NCI-H2107 treated with DMSO at 0.1 percent for 48 hours (cell line): ENCODE measurements around the gene ZNF445.
"Not testable (repeated sequence)": the region's sequence is repeated elsewhere in the genome, so short reads cannot be mapped to it uniquely, and the experiment has no call there.

Source experiments
- DNase-seq: peaks from one replicate; lab custom pipeline; 2025; ENCODE audit not compliant: unreplicated experiment; lab: John Stamatoyannopoulos, UW

The ZNF445 gene

DNA sequence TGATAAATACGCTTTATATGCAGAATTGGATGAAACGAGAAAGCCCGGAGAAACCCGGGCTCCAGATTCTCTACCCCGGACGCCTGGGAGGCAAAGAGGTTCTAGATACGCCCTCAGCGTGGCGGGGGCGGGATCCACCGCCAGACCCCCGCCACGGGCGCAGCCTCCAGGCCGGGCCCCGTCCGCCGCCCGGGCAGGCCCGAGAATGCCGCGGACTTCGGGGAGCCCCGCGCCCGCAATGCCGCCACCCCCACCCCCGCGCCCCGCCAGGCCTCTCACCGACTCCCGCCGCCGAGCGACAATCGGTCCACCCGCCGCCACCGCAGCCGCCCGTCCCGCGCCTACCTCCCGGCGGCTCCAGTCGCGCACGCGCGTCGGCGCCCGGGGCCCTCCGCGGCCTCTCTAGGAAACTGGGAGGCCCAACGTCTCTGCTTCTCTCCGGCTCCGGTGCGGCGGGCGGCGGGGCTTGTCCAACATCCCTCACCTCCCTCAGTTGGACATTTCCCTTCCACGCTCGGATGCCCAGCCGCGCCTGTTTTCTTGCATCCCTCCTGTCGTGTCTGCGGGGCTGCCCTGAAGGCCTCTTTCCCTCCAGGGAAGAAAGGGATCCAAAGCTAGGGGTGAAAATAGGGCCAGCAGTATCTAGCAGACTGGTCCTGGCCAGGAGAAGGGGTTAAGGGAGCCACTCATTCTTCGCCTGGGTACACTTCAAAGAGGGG lies at the start of gene ZNF445:
Gene ZNF445, minus strand, starts transcription at position 359 of the 719 bp plus-strand sequence. CDS start 22,121 bp downstream, outside the sequence.
- DNase-seq = peak; percentile 19

DNA sequence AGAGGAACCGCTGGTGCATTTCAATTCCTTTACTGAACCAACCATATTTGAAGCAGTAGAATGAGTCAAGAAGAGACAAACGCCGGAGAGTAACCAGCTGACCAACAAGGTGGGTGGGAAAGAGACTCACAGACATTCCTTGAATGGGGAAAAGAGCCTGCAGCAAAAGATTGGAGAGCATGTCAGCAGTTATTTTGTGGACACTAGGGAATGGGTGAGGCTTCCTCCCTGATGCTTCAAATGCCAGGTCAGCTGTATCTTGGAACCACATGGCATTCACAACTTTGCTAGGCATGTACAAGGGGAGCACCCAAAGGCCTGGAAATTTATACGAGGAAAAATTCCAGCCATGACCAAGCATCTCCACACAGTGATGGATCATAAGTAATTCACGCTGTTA lies 47.6 kb upstream of the ZNF445 start:
- DNase-seq = no peak

DNA sequence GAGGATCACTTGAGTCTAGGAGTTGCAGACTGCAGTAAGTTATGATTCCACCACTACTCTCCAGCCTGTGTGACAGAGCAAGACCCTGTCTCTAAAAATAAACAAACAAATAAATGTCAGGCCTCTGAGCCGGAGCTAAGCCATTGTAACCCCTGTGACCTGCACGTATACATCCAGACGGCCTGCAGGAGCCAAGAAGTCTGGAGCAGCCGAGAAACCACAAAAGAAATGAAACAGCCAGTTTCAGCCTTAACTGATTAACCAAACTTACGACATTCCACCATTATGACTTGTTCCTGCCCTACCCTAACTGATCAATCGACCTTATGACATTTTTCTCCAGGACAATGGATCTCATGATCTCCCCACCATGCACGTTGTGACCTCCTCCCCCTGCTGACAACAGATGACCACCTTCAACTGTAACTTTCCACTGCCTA lies 45.0 kb upstream of the ZNF445 start:
- DNase-seq = no peak

DNA sequence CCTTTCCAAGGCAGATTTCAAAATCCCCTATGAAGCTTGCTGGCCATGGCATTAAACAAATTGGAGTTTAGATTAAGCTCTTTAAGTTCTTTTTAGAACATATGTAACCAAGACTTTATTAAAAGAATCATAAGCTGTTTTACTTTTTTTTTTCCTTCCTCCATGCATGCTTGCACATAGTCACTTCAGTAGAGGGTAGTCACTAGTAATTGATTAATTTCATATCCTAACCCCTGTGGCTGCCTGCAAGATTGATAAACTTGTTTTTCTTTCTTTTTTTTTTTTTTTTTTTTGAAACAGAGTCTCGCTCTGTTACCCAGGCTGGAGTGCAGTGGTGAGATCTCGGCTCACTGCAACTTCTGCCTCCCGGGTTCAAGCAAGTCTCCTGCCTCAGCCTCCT lies 44.3 kb upstream of the ZNF445 start:
- DNase-seq = no peak

DNA sequence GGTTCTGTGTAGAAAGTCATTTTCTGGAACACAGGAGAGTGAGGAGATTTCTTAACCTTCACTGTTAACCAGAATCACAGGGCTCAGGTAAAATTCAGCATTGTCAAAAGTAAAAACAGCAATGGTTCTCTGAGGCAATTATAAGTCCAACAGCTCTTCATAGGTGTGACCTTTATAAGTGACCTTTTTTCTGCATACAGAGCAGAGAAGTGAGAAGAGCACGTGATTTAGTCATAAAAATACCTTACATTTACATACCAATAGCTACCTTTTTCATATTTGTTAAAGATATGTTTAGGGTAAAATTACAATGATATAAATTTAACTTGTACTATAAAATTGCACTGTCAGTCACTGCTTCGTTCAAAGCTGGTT lies 41.3 kb upstream of the ZNF445 start:
- DNase-seq = no peak

DNA sequence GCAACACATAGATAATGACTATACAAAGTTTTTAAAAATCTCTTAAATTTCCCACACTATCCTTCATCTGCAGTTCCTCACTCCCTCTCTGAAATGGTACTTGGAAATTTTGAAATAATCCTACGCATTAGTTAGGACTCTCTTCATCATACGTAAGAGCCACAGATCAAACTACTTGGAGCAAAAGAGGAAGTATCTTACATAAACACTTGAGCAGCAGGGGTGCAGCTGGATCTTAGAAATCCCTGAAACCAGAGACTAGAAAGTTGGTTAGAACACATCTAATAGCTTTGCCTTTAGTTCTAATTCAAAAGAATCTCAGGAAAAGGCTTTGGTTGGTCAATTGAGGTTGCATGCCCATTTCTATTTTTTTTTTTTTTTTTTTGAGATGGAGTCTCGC lies 38.8 kb upstream of the ZNF445 start:
- no peak for DNase-seq

DNA sequence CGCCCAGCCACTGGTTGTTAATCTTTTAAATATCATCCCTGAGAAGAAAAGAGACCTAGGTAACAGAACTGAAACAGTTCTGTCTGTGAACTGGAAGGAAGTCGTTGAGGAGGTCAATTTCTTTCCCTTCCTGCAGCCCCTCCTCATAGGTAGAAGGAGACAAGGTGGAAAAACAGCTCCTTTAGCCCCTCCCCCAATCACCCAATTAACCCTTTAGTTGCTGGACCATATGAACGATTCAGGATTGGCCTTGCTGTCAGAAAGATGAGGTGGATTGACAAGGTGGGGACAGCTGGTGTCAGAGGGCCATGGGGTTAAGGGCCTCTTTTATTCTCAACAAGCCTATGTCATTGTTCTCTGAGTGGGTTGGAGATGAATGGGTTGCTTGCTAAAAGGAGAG lies 36.0 kb upstream of the ZNF445 start:
- DNase-seq = no peak

DNA sequence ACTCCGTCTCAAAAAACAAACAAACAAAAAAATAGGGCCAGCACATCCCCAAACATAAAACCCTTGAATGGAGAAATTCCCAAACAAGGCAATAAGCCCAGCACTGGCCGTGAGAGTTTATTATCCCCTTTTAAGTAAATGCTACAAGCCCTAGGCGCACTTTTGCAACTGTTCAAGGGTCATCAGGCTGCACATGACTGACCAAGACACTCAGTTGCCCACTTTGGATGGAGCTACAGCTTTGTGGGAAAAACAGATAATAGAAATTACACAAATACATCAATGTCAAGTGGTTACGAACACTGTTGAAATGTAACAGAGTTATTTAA lies 33.7 kb upstream of the ZNF445 start:
- DNase-seq = no peak

DNA sequence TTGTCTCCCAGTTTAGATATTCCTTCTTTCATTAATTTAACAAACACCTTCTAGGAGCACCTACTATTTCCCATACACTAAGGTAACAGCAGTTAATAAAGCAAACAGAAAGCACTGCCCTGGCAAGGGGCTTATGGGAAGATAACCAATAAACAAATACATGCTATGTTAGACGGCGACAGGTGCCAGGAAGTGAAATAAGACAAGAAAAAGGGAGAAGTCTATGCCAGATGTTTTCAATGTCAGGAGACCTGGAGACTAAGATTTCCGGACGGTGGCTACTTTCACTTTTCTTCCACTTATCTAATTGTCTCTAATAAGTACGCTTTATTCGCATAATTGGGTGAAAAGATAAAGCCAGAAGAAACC lies 32.5 kb upstream of the ZNF445 start:
- no peak for DNase-seq

DNA sequence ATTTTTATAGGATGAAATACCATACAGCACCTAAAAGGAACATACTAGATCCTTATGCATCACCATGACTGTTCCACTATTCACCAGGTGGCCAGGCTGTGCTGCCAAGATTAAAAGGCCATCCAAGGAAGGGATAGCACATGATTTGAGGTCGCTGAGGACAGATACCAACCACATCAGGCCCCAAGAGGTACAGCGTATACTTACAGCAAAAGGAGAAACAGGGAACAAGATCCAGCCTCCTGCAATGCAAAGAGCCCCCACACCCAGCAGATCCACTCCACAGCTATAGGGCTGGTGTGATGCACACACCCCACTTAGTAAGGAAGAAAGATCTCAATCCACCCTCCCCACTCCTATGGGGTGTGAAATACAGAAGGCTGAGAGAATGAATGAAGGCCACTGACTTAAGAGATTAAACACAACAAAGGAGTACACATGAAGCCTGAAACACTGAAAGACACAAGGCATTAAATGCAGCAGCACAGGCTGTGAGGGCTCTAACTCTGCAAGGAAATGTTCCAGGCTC lies 32.0 kb upstream of the ZNF445 start:
- DNase-seq = no peak

DNA sequence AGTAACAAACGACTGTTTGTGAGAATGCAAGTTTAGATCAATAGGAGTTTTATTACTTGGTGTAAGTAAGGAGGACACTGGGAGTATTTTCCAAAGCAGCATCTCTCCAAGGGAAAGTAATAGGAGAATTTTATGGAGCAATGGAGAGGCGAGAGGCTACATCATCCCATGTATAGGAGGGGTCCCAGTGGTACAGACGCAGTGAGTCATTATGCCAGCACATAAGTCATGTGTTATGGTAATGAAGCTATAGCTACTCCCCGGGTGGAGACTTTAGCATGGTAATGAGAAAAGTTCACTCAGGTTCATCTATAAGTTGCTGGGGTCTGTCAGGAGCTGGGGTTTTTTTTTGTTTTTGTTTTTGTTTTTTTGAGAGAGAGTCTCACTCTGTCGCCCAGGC lies 29.5 kb upstream of the ZNF445 start:
- no peak for DNase-seq

DNA sequence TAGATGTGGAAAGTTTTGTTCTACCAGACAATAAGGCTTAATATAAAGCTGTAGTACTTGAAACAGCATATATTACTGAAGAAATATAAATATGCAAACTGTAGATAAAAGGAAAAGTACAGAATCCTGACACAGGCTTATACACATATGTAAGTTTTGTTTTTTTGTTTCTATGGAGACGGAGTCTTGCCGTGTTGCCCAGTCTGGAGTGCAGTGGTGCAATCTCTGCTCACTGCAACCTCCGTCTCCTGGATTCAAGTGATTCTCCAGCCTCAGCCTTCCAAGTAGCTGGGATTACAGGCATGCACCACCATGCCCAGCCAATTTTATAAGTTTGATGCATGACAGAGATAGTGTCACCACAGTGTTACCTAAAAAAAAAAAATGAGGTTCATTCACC lies 29.1 kb upstream of the ZNF445 start:
- no peak for DNase-seq

DNA sequence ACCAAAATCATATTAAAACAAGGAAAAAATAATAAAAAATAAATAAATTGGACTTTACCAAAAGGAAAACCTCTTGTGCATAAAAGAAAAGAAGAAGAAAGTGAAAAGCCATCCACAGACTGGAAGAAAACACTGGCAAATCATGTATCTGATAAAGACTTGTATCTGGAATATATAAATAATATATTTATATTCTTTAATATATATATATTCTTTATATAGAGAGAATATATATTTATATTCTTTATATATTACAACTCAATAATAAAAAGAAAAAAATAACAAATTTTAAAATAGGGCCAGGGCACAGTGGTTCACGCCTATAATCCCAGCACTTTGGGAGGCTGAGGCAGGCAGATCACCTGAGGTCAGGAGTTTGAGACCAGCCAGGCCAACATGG lies 27.1 kb upstream of the ZNF445 start:
- DNase-seq = no peak

DNA sequence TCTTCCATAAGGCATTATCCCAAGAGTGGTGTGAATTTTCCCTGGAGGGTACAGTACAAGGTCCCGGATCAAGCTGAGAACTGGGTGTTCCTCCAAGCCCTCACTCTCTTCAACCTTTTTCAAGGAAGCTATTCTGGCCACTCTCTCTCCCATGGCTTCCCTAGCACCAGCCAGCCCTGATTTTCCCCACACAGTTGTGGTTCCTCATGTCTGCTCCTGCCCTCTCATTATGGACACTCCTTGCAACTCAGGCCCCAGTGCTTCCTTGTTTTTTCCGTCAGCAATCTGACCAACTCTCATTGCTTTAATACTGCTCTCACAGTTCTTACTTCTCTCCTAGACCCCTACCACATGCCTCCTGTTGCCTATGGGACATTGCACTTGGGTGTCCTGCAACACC lies 25.7 kb upstream of the ZNF445 start:
- not testable (repeated sequence) for DNase-seq

DNA sequence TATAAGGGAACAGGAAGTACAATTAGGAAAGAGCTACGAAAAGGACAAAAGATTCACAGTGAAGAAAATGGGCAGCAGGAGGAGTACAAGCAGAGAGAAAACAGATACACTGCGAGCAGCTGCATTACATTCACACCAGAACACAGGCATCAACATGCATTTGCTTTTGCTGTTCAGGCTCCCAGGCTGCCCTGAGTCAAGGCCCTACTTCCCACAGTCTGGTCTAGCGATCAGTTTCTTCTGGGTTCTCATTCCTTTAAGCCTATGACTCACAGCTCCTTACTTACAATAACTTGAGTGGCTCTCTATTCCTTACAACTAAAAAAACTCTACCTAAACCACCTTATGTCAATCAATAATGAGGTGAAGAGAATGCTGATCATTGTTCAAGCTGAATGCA lies 24.5 kb upstream of the ZNF445 start:
- DNase-seq = no peak

DNA sequence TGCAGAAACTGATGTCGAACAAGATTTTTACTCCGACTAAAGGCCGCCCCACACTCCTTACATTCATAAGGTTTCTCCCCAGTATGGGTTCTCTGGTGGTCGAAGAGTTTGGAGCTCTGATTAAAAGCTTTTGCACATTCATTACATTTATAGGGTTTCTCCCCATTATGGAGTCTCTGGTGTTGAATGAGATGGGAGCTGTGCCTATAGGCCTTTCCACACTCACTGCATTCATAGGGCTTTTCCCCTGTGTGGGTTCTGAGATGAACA lies 22.4 kb upstream of the ZNF445 start:
- DNase-seq = not testable (repeated sequence)

DNA sequence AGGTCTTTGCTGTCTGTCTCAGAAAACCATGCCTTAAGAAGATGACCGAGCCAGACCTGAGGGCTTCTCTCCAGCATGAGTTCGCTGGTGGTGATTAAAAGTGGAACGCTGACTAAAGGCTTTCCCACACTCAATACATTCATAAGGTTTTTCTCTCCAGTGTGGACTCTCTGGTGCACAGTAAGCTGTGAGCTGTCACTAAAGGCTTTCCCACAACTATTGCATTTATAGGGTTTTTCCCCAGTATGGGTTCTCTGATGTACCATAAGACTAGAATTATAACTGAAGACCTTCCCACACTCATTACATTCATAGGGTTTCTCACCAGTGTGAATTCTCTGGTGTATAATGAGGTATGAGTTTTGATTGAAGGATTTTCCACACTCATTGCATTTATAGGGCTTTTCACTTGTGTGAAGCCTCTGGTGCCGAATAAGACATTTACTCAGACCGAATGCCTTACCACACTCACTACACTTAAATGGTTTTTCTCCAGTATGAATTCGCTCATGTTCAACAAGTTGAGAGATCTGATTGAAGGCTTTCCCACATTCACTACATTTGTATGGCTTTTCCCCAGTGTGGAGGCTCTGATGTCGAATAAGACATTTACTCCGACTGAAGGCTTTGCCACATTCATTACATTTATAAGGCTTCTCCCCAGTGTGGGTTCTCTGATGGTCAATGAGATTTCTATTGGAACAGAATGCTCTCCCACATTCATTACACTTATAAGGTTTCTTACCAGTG lies 21.9 kb upstream of the ZNF445 start:
- no peak for DNase-seq

DNA sequence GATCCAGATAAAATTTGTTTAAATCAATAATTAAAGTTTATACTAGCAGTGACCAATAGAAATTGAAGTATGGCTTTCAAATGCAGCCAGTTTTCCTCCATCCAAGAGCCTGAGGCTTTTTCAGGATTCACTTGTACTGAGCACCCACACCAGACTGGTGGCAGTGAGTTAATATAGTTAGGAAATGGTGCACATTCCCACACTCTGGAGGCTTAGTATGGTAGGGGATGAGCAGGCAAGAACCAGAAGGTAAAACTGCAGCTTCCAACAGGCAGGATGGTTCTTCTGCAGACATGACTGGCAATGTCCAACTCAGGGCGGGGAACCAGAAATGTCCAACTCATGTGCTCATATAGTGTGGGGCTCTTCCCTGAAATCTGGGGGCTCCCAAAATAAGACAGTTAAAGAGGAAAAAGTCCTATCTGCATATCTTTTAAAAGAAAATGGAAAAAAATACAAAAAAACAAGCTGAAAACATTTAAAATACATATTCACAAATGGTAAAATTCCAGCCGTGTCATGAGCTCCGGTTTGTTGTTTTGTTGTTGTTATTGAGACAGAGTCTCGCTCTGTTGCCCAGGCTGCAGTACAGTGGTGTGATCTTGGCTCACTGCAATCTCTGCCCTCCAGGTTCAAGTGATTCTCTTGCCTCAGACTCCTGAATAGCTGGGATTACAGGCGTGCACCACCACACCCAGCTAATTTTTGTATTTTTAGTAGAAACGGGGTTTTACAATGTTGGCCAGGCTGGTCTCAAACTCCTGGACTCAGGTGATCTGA lies 18.4 kb upstream of the ZNF445 start:
- no peak for DNase-seq

DNA sequence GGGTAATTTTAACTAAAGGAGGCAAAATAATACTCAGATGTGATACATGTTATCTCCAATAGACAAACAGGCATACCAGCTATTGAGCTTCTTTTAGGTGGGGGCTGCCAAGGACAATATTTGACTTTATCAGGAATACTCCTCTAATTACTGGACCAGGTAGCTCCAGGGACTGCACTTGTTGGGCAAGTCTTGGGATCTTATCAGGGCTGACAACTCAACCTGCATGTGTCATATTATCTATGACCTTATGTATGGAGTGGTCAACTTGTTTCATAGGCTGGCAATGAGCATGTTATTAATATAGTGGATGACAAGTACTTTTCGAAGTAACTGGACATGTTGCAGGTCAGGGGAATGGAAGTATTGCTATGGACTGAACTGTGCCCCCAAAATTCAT lies 15.0 kb upstream of the ZNF445 start:
- DNase-seq = no peak

DNA sequence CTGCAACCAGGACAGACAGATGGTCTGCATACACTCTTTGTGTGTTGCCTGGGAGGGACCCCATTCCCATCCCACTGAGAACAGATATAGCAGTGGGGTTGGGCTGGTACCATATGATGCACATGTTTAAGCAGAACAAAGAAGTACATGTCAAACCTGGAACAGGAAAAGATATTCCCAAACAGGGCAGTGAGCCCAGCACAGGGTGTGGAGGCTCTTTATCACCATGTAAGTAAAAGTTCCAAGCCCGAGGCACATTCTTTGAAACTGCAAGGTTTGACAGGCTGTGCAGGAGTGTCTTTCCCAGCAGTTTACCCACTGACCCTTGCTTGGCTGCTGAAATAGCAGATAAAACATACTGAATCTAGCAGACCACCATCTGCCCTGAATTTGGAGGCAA lies 5.3 kb upstream of the ZNF445 start:
- DNase-seq = no peak

DNA sequence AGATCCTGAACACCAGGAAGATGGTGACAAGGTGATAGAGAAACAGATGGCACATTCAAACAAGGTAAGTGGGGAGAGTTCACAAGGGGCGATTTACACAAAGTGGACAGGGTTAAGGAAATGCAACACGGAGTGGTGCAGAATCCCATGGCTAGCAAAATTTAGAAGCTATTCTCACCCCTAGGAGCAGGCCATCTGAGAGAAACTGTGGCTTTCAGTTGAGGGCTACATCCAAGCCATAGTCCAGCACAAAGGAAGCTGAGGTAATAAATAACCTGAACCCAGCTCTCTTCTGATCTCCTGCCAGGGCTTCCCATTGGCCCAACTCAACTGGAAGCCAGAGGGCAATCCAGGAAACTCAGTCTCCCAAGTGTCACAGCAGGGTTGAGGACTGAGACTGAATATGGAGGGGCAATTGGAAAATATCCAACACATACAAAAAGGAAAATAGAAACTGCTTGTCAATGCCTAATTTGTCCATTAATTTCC lies 1.2 kb upstream of the ZNF445 start:
- no peak for DNase-seq

DNA sequence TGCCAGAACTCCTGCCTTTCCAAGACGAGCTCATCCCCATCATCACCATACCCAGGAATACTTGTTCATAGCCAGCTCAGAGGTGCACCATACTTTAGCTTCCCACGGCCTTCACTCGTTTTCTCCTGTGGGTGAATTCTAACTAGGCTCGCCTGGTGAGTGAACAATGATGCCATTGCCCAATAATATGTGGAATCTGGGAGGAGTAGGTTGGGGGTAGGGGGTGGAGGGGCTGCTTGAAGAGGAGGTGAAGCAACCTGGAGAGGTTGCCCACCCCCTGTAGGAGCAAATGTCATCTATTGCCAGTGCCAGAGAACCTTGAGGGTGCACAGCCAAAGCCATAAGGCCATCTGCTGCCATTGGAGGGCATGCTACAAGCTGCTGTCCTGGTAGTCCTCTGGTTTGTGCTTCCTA lies 592 bp upstream of the ZNF445 start:
- no peak for DNase-seq
